ENCODE results near the gene RAB11FIP4.

The RAB11FIP4 gene

DNA sequence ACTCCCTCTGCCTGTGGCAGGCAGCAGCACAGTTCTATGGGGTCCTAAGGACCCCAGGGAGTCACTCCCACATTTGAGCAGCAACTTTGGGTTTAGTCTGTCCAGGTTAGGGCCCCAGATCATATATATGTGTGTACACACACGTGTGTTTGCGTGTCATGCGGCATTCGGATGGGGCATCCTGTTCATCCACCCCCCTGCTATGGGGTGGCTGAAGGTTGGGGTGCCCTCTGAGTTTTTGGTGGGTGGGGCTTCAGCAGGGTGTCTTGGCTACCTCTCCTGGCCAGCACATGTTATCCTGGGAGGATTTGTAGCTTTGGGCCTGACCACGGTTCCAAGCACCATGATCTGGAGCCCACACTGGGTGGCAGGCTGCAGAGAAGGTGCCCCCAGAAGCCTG is 100.7 kb downstream of the RAB11FIP4 start:
- Histone ChIP-seq H3K27me3 (no peaks in the 10 kb centered on the region), H3K36me3 (no peaks in the 10 kb centered on the region), H3K4me1 (ENCODE audit: control insufficient read depth in 1 of 2, insufficient read depth in 1 of 2, low read depth in 1 of 2, low read length in 1 of 2) (peaks cover 87 to 91% of the 10 kb centered on the region in 2 experiments), H3K4me3 (ENCODE audit: low read depth in 1 of 2, low read length in 1 of 2) (peak overlapping the region; percentile 86 to 92), H3K27ac (peak overlapping the region; percentile 98), H3K9me3 (no peaks in the 10 kb centered on the region)
- TF ChIP-seq, protein P1, sequence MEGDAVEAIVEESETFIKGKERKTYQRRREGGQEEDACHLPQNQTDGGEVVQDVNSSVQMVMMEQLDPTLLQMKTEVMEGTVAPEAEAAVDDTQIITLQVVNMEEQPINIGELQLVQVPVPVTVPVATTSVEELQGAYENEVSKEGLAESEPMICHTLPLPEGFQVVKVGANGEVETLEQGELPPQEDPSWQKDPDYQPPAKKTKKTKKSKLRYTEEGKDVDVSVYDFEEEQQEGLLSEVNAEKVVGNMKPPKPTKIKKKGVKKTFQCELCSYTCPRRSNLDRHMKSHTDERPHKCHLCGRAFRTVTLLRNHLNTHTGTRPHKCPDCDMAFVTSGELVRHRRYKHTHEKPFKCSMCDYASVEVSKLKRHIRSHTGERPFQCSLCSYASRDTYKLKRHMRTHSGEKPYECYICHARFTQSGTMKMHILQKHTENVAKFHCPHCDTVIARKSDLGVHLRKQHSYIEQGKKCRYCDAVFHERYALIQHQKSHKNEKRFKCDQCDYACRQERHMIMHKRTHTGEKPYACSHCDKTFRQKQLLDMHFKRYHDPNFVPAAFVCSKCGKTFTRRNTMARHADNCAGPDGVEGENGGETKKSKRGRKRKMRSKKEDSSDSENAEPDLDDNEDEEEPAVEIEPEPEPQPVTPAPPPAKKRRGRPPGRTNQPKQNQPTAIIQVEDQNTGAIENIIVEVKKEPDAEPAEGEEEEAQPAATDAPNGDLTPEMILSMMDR (IDR thresholded peaks at IDR 0.05): no peak

DNA sequence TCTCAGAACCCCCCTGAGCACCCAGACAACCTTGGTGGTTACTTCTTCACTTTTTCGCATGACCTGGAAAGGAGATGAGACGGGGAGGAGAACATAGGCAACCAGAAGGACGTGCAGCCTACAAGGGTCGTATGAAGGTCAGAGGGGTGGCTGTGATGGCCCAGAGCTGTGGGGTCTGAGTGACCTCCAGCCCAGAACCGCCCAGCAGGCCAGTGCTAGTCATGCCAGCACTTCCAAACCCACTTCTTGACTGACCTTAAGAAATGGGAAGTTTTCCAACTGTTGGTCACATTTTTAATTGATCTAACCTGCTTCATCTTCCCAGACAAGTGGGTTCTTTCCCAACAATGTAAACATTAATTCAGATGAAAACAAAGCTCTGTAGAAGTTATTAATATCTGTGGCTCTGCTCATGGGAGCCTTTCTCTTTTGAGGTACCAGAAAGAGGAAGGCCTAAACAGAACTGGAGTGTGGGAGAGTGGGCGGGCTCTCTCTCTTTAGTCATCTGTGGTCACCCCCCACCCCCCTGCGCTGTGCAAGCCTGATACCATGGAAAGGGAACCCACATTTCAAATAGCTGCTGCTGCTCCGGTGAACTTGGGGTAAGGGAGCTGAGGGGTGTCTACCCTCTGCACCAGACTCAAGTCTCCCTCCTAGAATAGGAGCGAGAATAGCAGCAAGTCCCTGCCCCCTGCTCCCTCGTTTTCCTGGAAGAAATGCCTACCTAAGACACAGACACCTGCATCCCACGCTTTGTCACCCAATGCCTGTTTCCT is 101.6 kb downstream of the RAB11FIP4 start:
- Histone ChIP-seq H3K4me1 (ENCODE audit: control insufficient read depth in 1 of 2, insufficient read depth in 1 of 2, low read depth in 1 of 2, low read length in 1 of 2) (peaks cover 87 to 92% of the 10 kb centered on the region in 2 experiments), H3K4me3 (ENCODE audit: low read depth in 1 of 2, low read length in 1 of 2) (peak overlapping the region; percentile 86 to 92)

DNA sequence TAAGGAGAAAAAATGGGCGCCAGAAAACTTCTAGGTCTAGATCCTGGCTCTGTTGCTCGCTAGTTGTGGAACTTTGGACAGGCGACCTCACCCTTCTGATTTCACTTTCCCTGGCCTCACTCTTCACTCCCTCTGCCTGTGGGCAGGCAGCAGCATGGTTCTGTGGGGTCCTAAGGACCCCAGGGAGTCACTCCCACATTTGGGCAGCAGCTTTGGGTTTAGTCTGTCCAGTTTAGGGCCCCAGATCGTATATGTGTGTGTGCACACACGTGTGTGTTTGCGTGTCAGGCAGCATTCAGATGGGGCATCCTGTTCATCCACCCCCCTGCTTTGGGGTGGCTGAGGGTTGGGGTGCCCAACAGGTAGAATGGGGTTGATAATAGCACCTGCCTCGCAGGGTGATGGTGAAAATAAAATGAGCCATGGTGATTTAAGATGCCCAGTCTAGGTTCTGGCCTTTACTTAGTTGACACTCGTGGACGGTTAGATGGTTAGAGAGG is 102.2 kb downstream of the RAB11FIP4 start:
- no peaks in the 10 kb centered on the region for H3K36me3 ChIP-seq
- H3K27ac ChIP-seq: peak overlapping the region; percentile 98
- H3K4me3 ChIP-seq (ENCODE audit: low read depth in 1 of 2, low read length in 1 of 2): peak overlapping the region; percentile 86 to 92
- TF ChIP-seq, protein P1 (IDR thresholded peaks at IDR 0.05): no peak
- H3K9me3 ChIP-seq: no peaks in the 10 kb centered on the region
- no peaks in the 10 kb centered on the region for H3K27me3 ChIP-seq
- peaks cover 86 to 90% of the 10 kb centered on the region in 2 experiments for H3K4me1 ChIP-seq (ENCODE audit: control insufficient read depth in 1 of 2, insufficient read depth in 1 of 2, low read depth in 1 of 2, low read length in 1 of 2)

More for the DNA sequence above, 101.6 kb downstream of the RAB11FIP4 start:
- TF ChIP-seq, protein P1 (IDR thresholded peaks at IDR 0.05): no peak
- Histone ChIP-seq H3K27ac (peak overlapping the region; percentile 98), H3K9me3 (no peaks in the 10 kb centered on the region), H3K36me3 (no peaks in the 10 kb centered on the region), H3K27me3 (no peaks in the 10 kb centered on the region)

DNA sequence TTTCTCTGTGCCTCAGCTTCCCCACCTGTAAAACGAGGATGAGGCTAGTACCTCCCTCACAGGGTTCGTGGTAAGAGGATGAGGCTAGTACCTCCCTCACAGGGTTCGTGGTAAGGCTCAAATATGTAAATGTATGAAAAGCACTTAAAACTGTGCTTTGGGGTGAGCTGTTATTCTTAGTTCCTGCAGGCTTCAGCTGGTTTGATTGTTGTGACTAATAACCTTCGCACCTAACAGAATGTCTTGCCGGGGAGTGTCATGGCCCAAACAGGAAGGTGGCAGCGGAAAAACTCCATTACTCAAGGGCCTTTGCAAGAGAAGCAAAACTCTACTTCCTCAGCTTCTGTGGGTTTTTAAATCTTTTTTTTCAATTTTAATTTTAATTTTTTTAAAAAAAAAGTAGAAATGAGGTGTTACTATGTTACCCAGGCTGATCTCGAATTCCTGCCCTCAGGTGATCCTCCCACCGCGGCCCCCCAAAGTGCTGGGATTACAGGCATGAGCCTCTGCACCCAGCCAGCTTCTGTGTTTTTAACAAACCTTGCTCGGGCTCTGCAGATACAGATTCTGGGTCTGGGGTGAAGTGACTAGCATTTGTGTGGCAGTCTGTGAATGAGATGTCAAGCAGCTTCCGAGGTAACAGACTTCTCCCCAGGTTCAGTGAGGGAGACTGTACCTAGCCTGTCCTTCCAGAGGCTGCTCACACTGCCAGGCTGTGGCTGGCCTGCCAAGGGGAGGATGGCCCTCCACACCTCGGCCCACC is 103.0 kb downstream of the RAB11FIP4 start:
- no peaks in the 10 kb centered on the region for H3K9me3 ChIP-seq
- TF ChIP-seq, protein P1 (IDR thresholded peaks at IDR 0.05): peak; percentile 16

DNA sequence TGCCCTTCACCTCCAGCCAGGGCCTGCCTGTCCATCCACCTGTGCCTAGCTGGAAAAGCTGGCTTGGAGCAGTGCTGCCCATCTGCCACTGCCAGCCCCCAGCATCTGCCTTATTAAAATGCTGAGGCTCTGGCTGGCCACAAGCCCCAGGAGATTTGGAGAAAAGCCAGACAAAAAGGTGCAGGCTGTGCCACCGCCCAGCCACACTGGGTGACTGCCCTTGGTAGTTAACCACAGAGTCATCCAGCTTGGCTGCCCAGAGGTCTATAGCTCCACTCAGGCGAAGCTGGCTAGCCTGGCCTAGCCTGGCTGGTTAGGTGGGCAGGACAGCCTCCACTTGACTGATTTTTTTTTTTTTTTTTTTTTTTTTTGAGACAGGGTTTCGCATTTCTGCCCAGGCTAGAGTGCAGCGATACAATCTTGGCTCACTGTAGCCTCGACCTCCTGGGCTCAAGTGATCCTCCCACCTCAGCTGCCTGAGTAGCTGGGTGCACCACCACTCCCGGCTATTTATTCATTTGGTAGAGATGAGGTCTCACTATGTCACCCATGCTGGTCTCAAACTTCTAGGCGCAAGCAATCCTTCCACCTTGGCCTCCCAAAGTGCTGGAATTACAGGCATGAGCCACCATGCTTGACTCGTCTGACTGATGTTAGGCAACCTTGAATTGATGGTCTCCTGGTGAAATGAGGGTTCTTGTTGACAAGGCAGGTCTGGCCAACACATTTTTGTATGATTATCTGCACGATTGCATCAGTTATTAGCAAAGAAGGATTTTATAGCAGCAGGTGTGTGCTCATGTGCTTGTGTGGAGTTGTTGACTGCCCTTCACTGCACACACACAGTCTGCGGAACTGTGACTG is 103.8 kb downstream of the RAB11FIP4 start:
- TF ChIP-seq, protein P1 (IDR thresholded peaks at IDR 0.05): no peak
- Histone ChIP-seq H3K4me3 (ENCODE audit: low read depth in 1 of 2, low read length in 1 of 2) (peak overlapping the region; percentile 86 to 92), H3K9me3 (no peaks in the 10 kb centered on the region), H3K36me3 (peaks cover 1% of the 10 kb centered on the region), H3K27ac (peak overlapping the region; percentile 98), H3K4me1 (ENCODE audit: control insufficient read depth in 1 of 2, insufficient read depth in 1 of 2, low read depth in 1 of 2, low read length in 1 of 2) (peaks cover 70 to 75% of the 10 kb centered on the region in 2 experiments), H3K27me3 (no peaks in the 10 kb centered on the region)

More for the DNA sequence above, 103.0 kb downstream of the RAB11FIP4 start:
- Histone ChIP-seq H3K27ac (peak overlapping the region; percentile 98), H3K36me3 (no peaks in the 10 kb centered on the region), H3K4me1 (ENCODE audit: control insufficient read depth in 1 of 2, insufficient read depth in 1 of 2, low read depth in 1 of 2, low read length in 1 of 2) (peaks cover 78 to 83% of the 10 kb centered on the region in 2 experiments), H3K27me3 (no peaks in the 10 kb centered on the region), H3K4me3 (ENCODE audit: low read depth in 1 of 2, low read length in 1 of 2) (peak overlapping the region; percentile 86 to 92)

Measured in neutrophil (primary cell).